ENCODE results near the gene FGF10.

FGF10 gene

DNA sequence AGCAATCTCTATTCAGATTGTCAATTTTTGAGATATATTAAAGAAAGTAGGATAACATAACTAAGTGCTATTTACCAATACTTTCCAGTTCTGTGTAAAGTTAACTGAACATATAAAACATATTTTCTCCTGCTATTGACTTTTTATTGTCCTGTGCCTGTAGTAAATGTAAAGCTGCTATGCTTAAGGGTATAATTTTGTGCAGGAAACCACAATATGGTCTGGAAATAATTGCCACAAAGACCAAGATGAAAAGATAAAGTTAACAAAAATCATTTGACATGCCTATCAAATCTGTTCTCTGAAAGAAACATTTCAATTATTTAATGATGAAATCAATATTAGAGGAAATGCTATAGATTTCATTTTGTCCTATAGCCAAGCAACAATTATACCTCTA is 121.3 kb downstream of the FGF10 start:
- no peaks in the 10 kb centered on the region for H3K4me1 ChIP-seq (ENCODE audit: control insufficient read depth in 1 of 2, insufficient read depth in 2 of 2, low read length in 2 of 2)
- no peaks in the 10 kb centered on the region for H3K27me3 ChIP-seq (ENCODE audit: control insufficient read depth in 1 of 2, insufficient read depth in 2 of 2, low read length in 2 of 2)
- H3K9ac ChIP-seq (ENCODE audit: low read depth in 1 of 2, low read length in 2 of 2) = no peak overlapping the region
- H3K36me3 ChIP-seq (ENCODE audit: control insufficient read depth in 1 of 2, insufficient read depth in 2 of 2, low read length in 2 of 2) = no peaks in the 10 kb centered on the region
- H3K9me3 ChIP-seq (ENCODE audit: control insufficient read depth in 1 of 2, low read length in 2 of 2) = no peaks in the 10 kb centered on the region
- no peak overlapping the region for H3K27ac ChIP-seq (ENCODE audit: low read depth, low read length)
- no peak overlapping the region for H3K4me3 ChIP-seq (ENCODE audit: low read depth in 1 of 2, low read length in 2 of 2)

DNA sequence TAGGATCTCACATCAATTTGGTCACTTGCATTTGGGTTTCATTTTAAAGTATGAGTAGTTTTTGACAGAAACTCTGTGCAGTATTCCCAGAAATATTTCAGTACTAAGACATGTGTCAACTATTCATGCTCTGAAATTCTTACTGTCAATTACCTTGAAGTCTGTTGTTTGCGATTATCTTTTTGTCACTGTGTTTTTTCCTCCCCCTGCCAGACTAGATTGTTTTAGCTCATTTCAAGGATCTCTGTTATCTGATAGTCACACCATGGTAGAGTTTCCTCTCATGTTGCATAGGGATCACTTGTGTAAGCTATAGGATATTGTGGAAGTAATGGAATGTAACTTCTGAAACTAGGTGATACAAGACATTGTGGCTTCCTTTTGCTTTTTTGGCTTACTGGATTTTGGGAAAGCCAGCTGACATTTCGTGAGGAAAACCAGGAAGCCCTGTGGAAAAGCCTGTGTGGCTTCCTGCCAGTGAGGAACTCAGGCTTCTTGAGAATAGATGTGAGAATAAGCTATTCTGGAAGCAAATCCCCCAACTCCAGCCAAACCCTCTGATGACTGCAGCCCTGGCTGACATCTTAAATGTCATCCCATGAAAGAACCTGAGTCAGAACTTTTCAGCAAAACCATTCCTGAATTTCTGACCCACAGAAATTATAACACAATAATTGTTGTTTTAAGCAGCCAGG is 122.2 kb downstream of the FGF10 start:
- H3K27ac ChIP-seq (ENCODE audit: low read depth, low read length) = no peak overlapping the region
- H3K27me3 ChIP-seq (ENCODE audit: control insufficient read depth in 1 of 2, insufficient read depth in 2 of 2, low read length in 2 of 2) = no peaks in the 10 kb centered on the region
- H3K9me3 ChIP-seq (ENCODE audit: control insufficient read depth in 1 of 2, low read length in 2 of 2) = no peaks in the 10 kb centered on the region
- no peaks in the 10 kb centered on the region for H3K36me3 ChIP-seq (ENCODE audit: control insufficient read depth in 1 of 2, insufficient read depth in 2 of 2, low read length in 2 of 2)
- no peaks in the 10 kb centered on the region for H3K4me1 ChIP-seq (ENCODE audit: control insufficient read depth in 1 of 2, insufficient read depth in 2 of 2, low read length in 2 of 2)
- no peak overlapping the region for H3K4me3 ChIP-seq (ENCODE audit: low read depth in 1 of 2, low read length in 2 of 2)
- no peak overlapping the region for H3K9ac ChIP-seq (ENCODE audit: low read depth in 1 of 2, low read length in 2 of 2)

DNA sequence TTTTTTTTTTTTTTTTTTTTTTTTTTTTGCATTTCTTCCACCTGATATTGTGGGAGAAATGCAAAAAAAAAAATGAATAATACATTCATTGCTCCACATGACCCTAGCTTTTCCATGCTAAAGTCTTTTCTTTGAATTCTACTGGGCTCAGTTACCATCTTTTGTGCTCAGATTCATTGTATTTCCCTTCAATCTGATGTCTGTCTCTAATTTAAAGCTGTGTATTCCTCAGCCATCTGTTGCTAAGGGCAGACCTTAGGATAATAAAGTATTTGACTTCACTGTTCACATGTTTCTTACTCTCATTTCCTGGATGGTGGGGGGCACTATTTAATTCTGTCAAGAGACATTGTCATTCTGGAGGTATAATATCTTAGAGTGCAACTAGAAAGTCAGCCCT is 123.5 kb downstream of the FGF10 start:
- no peaks in the 10 kb centered on the region for H3K36me3 ChIP-seq (ENCODE audit: control insufficient read depth in 1 of 2, insufficient read depth in 2 of 2, low read length in 2 of 2)
- H3K27me3 ChIP-seq (ENCODE audit: control insufficient read depth in 1 of 2, insufficient read depth in 2 of 2, low read length in 2 of 2) = no peaks in the 10 kb centered on the region
- no peak overlapping the region for H3K4me3 ChIP-seq (ENCODE audit: low read depth in 1 of 2, low read length in 2 of 2)
- no peak overlapping the region for H3K9ac ChIP-seq (ENCODE audit: low read depth in 1 of 2, low read length in 2 of 2)
- no peaks in the 10 kb centered on the region for H3K4me1 ChIP-seq (ENCODE audit: control insufficient read depth in 1 of 2, insufficient read depth in 2 of 2, low read length in 2 of 2)
- no peaks in the 10 kb centered on the region for H3K9me3 ChIP-seq (ENCODE audit: control insufficient read depth in 1 of 2, low read length in 2 of 2)
- H3K27ac ChIP-seq (ENCODE audit: low read depth, low read length) = no peak overlapping the region

DNA sequence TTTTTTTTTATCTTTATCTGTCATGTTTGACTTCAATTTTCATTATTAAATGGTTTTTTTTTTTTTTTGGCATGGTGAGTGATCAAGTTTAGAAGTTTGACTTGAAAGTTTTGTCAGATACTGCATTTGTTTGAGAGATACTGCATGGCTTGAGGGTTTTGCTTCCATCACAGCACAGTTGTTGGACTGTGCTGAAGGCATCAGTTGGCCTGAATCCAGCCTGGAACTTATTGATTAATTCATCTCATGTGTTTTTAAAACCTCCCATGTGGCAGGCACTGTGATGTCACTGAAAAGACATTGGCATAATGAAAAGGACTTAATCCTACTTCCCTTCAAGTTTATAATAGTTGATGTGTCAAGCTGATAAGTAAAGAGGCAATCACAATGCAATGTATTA is 128.4 kb downstream of the FGF10 start:
- Histone ChIP-seq H3K4me1 (ENCODE audit: control insufficient read depth in 1 of 2, insufficient read depth in 2 of 2, low read length in 2 of 2) (no peaks in the 10 kb centered on the region), H3K9ac (ENCODE audit: low read depth in 1 of 2, low read length in 2 of 2) (no peak overlapping the region), H3K36me3 (ENCODE audit: control insufficient read depth in 1 of 2, insufficient read depth in 2 of 2, low read length in 2 of 2) (no peaks in the 10 kb centered on the region), H3K9me3 (ENCODE audit: control insufficient read depth in 1 of 2, low read length in 2 of 2) (no peaks in the 10 kb centered on the region), H3K27me3 (ENCODE audit: control insufficient read depth in 1 of 2, insufficient read depth in 2 of 2, low read length in 2 of 2) (no peaks in the 10 kb centered on the region), H3K27ac (ENCODE audit: low read depth, low read length) (no peak overlapping the region), H3K4me3 (ENCODE audit: low read depth in 1 of 2, low read length in 2 of 2) (no peak overlapping the region)

DNA sequence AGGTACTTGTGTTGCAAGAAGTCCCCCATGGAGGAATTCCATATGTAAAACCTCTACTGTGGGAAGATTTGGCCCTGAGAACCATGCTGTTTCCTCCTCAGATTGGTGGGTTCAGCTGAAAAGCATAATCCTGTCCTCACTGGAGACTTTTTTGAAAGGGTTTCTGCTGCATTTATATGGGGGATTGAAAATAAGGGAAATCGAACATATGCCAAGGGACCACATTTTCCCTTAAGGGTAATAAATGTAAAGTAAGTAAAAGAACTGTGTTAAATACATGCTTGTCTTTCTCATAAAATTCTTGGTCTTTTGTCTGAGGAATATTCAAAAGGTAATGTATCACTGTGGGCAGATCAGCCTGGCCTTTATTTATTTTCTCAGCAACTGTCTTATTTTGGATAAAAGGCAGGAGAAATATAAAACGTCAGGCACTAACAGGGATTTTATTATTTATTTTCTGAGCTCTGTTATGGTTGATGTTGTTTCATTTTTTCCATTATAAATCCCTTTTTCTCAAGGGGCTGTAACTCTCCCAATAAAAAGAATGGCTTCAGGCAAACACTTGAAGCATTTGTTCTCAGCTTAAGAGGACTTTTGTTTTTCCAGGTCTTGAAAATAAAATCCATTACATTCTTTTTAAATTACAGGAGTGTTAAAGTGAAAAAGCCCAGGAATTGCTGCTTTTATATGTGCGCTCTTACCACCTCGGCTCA is 131.4 kb downstream of the FGF10 start:
- no peaks in the 10 kb centered on the region for H3K27me3 ChIP-seq (ENCODE audit: control insufficient read depth in 1 of 2, insufficient read depth in 2 of 2, low read length in 2 of 2)
- no peak overlapping the region for H3K9ac ChIP-seq (ENCODE audit: low read depth in 1 of 2, low read length in 2 of 2)

DNA sequence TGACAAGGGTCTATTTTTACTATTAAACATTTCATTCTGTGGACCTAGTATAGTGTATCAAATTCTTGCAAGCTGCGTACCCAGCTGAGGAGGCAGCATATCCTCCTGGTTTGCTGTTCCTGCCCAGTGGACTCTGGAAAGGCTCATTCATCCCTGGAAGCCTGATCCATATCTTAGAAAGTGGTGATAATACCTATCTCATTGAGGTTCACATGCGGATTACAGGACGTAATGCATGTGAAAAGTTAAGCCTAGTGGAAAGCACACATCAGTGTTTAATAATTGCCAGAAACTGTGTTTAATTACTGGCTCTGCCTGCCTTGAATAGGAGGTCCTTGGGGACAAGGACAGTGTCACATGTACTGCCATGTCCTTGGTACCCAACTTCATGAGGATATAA is 132.0 kb downstream of the FGF10 start:
- H3K27ac ChIP-seq (ENCODE audit: low read depth, low read length) = no peak overlapping the region
- no peak overlapping the region for H3K4me3 ChIP-seq (ENCODE audit: low read depth in 1 of 2, low read length in 2 of 2)
- H3K9me3 ChIP-seq (ENCODE audit: control insufficient read depth in 1 of 2, low read length in 2 of 2) = peaks cover 0 to 5% of the 10 kb centered on the region in 2 donors
- no peaks in the 10 kb centered on the region for H3K36me3 ChIP-seq (ENCODE audit: control insufficient read depth in 1 of 2, insufficient read depth in 2 of 2, low read length in 2 of 2)
- H3K4me1 ChIP-seq (ENCODE audit: control insufficient read depth in 1 of 2, insufficient read depth in 2 of 2, low read length in 2 of 2) = no peaks in the 10 kb centered on the region
- no peaks in the 10 kb centered on the region for H3K27me3 ChIP-seq (ENCODE audit: control insufficient read depth in 1 of 2, insufficient read depth in 2 of 2, low read length in 2 of 2)
- no peak overlapping the region for H3K9ac ChIP-seq (ENCODE audit: low read depth in 1 of 2, low read length in 2 of 2)

More for the DNA sequence above, 131.4 kb downstream of the FGF10 start:
- no peaks in the 10 kb centered on the region for H3K36me3 ChIP-seq (ENCODE audit: control insufficient read depth in 1 of 2, insufficient read depth in 2 of 2, low read length in 2 of 2)
- no peaks in the 10 kb centered on the region for H3K4me1 ChIP-seq (ENCODE audit: control insufficient read depth in 1 of 2, insufficient read depth in 2 of 2, low read length in 2 of 2)
- no peak overlapping the region for H3K4me3 ChIP-seq (ENCODE audit: low read depth in 1 of 2, low read length in 2 of 2)
- H3K9me3 ChIP-seq (ENCODE audit: control insufficient read depth in 1 of 2, low read length in 2 of 2) = peaks cover 0 to under 1% of the 10 kb centered on the region in 2 donors
- no peak overlapping the region for H3K27ac ChIP-seq (ENCODE audit: low read depth, low read length)

Data from duodenal mucosa (tissue), 2 donors.